ENCODE data around the gene MARCHF11.

Gene MARCHF11

GRCh38 chr5:16144416-16144815 lies 35.2 kb downstream of the MARCHF11 start:
- Mint-ChIP-seq H3K9me3 (peaks cover 18% of the 10 kb centered on the region), H3K27ac (no peak overlapping the region), H3K27me3 (no peaks in the 10 kb centered on the region), H3K36me3 (ENCODE audit: low read depth) (no peaks in the 10 kb centered on the region), H3K4me1 (ENCODE audit: low read depth) (no peaks in the 10 kb centered on the region), H3K4me3 (no peak overlapping the region)
- intact Hi-C loops (cut with micrococcal nuclease), result no loop called here

DNA sequence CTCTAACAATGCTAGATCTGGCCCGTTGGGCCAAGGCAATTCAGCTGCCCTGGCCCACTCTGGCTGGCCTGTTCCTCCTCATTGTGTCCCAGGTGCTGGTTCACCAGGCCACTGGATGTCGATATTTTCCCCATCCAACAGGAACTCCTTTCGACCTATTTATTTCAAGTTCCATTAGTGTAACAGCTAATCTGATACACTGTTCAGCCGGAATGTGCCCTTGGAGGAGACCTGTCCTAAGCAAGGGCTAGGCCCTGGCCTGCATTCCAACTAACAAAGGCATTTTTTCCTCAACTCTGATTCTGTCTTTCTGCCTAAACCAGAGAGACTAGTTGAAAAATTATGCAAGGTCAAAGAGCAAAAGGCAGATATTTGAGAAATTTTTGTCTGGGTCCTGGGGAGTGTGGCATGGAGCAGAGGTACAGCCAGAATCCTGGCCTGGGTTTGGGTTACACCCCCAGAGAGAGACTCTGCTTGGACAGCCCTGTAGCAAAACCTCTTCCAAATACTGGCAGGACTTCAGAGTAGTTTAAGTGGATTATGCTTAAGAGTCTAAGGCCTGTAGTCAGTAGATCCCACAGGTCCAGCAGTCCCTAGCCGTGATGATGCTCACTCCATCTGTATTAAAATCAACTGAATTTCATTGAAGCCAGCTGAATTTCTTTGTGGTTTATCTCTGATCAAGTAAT lies 36.1 kb downstream of the MARCHF11 start:
- peaks cover 23% of the 10 kb centered on the region for H3K9me3 Mint-ChIP-seq
- H3K4me1 Mint-ChIP-seq (ENCODE audit: low read depth), result no peaks in the 10 kb centered on the region
- intact Hi-C loops (cut with micrococcal nuclease), result no loop called here
- no peak overlapping the region for H3K4me3 Mint-ChIP-seq
- H3K27me3 Mint-ChIP-seq, result no peaks in the 10 kb centered on the region
- no peak overlapping the region for H3K27ac Mint-ChIP-seq
- no peaks in the 10 kb centered on the region for H3K36me3 Mint-ChIP-seq (ENCODE audit: low read depth)

- H3K4me1 Mint-ChIP-seq (ENCODE audit: low read depth), result no peaks in the 10 kb centered on the region
- H3K27ac Mint-ChIP-seq, result no peak overlapping the region
- H3K36me3 Mint-ChIP-seq (ENCODE audit: low read depth), result no peaks in the 10 kb centered on the region
- H3K27me3 Mint-ChIP-seq, result no peaks in the 10 kb centered on the region
- peaks cover 39% of the 10 kb centered on the region for H3K9me3 Mint-ChIP-seq
- H3K4me3 Mint-ChIP-seq, result no peak overlapping the region
- intact Hi-C loops (cut with micrococcal nuclease), result no loop called here
Observed at GRCh38 chr5:16140944-16141343, 38.6 kb downstream of the MARCHF11 start.

- Mint-ChIP-seq H3K27me3 (no peaks in the 10 kb centered on the region), H3K27ac (no peak overlapping the region), H3K4me1 (ENCODE audit: low read depth) (no peaks in the 10 kb centered on the region), H3K36me3 (ENCODE audit: low read depth) (no peaks in the 10 kb centered on the region), H3K4me3 (no peak overlapping the region), H3K9me3 (peaks cover 45% of the 10 kb centered on the region)
- intact Hi-C loops (cut with micrococcal nuclease), result no loop called here
Observed at GRCh38 chr5:16140417-16140816, 39.2 kb downstream of the MARCHF11 start.

- intact Hi-C loops (cut with micrococcal nuclease), result no loop called here
Observed at GRCh38 chr5:16137177-16137576, 42.4 kb downstream of the MARCHF11 start.

GRCh38 chr5:16135506-16135905 lies 44.1 kb downstream of the MARCHF11 start:
- Mint-ChIP-seq H3K27ac (no peak overlapping the region), H3K4me1 (ENCODE audit: low read depth) (no peaks in the 10 kb centered on the region), H3K27me3 (no peaks in the 10 kb centered on the region), H3K4me3 (no peak overlapping the region), H3K9me3 (peaks cover 48% of the 10 kb centered on the region), H3K36me3 (ENCODE audit: low read depth) (no peaks in the 10 kb centered on the region)
- intact Hi-C loops (cut with micrococcal nuclease), result no loop called here

More at GRCh38 chr5:16137177-16137576, 42.4 kb downstream of the MARCHF11 start:
- Mint-ChIP-seq H3K4me1 (ENCODE audit: low read depth) (no peaks in the 10 kb centered on the region), H3K36me3 (ENCODE audit: low read depth) (no peaks in the 10 kb centered on the region), H3K9me3 (peaks cover 46% of the 10 kb centered on the region), H3K27ac (no peak overlapping the region), H3K4me3 (no peak overlapping the region), H3K27me3 (no peaks in the 10 kb centered on the region)

DNA sequence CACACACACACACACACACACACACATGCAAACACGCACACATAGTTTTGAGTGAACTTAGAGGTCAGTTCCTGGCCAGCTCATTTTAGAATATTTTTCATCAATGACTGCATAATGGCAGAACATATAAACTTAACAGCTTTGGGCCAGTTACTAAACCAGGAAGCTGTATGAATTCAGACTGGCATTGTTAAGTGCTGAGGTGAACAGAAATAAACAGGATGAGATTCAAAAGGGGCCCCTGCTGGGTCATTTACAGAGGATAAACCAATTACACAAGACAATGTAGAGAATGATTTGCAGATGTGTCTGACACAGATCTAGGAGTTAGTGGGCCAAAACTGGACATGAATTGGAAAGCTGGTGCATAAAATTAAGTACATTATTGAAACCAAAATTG lies 44.6 kb downstream of the MARCHF11 start:
- Mint-ChIP-seq H3K9me3 (peaks cover 48% of the 10 kb centered on the region), H3K27ac (no peak overlapping the region), H3K4me1 (ENCODE audit: low read depth) (no peaks in the 10 kb centered on the region), H3K27me3 (no peaks in the 10 kb centered on the region), H3K36me3 (ENCODE audit: low read depth) (no peaks in the 10 kb centered on the region), H3K4me3 (no peak overlapping the region)
- intact Hi-C loops (cut with micrococcal nuclease), result no loop called here

- intact Hi-C loops (cut with micrococcal nuclease), result no loop called here
- Mint-ChIP-seq H3K4me3 (no peak overlapping the region), H3K27me3 (no peaks in the 10 kb centered on the region), H3K36me3 (ENCODE audit: low read depth) (no peaks in the 10 kb centered on the region), H3K4me1 (ENCODE audit: low read depth) (no peaks in the 10 kb centered on the region), H3K27ac (no peak overlapping the region), H3K9me3 (peaks cover 48% of the 10 kb centered on the region)
Observed at GRCh38 chr5:16134204-16134603, 45.4 kb downstream of the MARCHF11 start.

DNA sequence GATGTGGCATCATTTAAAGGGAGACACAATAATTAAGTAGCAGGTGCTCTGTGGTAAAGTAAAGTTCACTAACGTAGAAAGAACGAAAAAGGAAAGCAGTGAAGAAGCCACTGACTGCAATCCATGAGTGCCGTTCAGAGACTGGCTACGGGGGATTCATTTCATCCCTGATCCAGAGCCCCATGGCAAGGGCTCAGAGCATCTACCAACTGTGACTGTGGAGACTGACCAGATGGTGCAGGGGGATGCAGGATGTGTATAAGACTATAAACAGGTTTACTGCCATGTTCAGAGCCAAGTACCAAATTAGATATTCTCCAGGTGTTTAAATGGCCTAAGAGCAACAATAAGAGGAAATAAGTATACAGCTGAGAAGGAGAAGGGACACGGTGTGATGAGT lies 47.7 kb downstream of the MARCHF11 start:
- Mint-ChIP-seq H3K36me3 (ENCODE audit: low read depth) (no peaks in the 10 kb centered on the region), H3K4me3 (no peak overlapping the region), H3K27ac (no peak overlapping the region), H3K27me3 (no peaks in the 10 kb centered on the region), H3K9me3 (peaks cover 25% of the 10 kb centered on the region), H3K4me1 (ENCODE audit: low read depth) (no peaks in the 10 kb centered on the region)
- intact Hi-C loops (cut with micrococcal nuclease), result no loop called here

DNA sequence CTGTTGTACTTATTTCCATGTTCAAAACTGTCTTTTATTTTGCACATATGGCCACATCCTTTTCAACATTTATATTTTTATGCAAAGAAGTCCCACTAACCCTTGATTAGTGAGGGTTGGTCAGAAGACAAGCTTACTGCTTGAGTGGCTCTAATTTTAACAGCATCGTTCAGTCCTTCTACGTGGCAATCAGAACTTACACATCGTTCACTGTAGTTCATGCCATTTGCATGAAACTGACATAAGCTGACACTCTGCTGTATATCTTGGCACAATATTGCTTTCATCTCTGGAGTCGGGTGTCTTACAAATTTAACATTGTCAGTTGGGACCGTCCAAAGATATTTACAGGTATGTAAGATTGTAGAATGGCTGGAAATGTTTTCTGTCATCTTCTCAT lies 50.6 kb downstream of the MARCHF11 start:
- intact Hi-C loops (cut with micrococcal nuclease), result no loop called here
- H3K27me3 Mint-ChIP-seq, result no peaks in the 10 kb centered on the region
- no peak overlapping the region for H3K4me3 Mint-ChIP-seq
- peaks cover 20% of the 10 kb centered on the region for H3K9me3 Mint-ChIP-seq
- no peak overlapping the region for H3K27ac Mint-ChIP-seq
- H3K36me3 Mint-ChIP-seq (ENCODE audit: low read depth), result no peaks in the 10 kb centered on the region
- H3K4me1 Mint-ChIP-seq (ENCODE audit: low read depth), result no peaks in the 10 kb centered on the region

DNA sequence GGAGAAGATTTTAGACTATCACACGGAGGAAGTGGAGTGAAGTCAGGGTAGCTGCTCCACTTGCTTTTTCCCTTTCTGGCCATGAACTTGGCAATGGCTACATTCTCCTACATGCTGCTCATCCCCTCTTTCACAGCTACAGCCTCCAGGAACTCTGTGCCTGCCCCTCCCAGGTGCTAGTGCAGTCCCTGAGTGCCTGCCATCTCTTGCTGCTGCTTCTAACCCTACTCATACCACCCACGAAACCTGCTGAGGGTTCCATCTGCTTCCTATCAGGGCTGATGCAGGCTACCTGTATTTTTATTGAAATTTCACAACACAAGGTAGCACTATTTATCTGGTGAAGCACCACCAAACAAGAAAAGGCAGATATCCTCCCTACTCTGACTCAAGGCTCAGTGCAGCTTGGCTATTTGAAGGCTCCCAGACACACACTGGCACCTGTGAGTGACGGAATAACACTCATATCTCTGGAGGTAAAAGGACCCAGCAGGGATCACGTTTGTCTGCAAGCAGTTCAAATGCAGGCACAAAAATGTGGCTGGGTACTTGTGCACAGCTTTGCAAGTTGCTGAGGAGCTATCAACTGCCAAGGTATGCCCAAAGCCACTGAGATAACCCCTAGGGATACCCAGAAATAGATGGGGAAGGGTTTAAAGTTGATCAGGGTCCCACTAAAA lies 51.6 kb downstream of the MARCHF11 start:
- intact Hi-C loops (cut with micrococcal nuclease), result no loop called here
- Mint-ChIP-seq H3K27me3 (no peaks in the 10 kb centered on the region), H3K4me1 (ENCODE audit: low read depth) (no peaks in the 10 kb centered on the region), H3K36me3 (ENCODE audit: low read depth) (no peaks in the 10 kb centered on the region), H3K27ac (no peak overlapping the region), H3K4me3 (no peak overlapping the region), H3K9me3 (peaks cover 23% of the 10 kb centered on the region)

- Mint-ChIP-seq H3K27me3 (no peaks in the 10 kb centered on the region), H3K36me3 (ENCODE audit: low read depth) (no peaks in the 10 kb centered on the region), H3K4me3 (no peak overlapping the region), H3K9me3 (peaks cover 60% of the 10 kb centered on the region), H3K4me1 (ENCODE audit: low read depth) (no peaks in the 10 kb centered on the region), H3K27ac (no peak overlapping the region)
- intact Hi-C loops (cut with micrococcal nuclease), result no loop called here
Observed at GRCh38 chr5:16120579-16120978, 59.0 kb downstream of the MARCHF11 start.

- Mint-ChIP-seq H3K36me3 (ENCODE audit: low read depth) (no peaks in the 10 kb centered on the region), H3K4me1 (ENCODE audit: low read depth) (no peaks in the 10 kb centered on the region), H3K27ac (no peak overlapping the region), H3K9me3 (peaks cover 67% of the 10 kb centered on the region), H3K27me3 (no peaks in the 10 kb centered on the region), H3K4me3 (no peak overlapping the region)
- intact Hi-C loops (cut with micrococcal nuclease), result no loop called here
Observed at GRCh38 chr5:16119790-16120189, 59.8 kb downstream of the MARCHF11 start.

GRCh38 chr5:16115140-16115539 lies 64.5 kb downstream of the MARCHF11 start:
- peaks cover 55% of the 10 kb centered on the region for H3K9me3 Mint-ChIP-seq
- no peak overlapping the region for H3K27ac Mint-ChIP-seq
- intact Hi-C loops (cut with micrococcal nuclease), result no loop called here
- H3K4me1 Mint-ChIP-seq (ENCODE audit: low read depth), result no peaks in the 10 kb centered on the region
- H3K4me3 Mint-ChIP-seq, result no peak overlapping the region
- no peaks in the 10 kb centered on the region for H3K27me3 Mint-ChIP-seq
- H3K36me3 Mint-ChIP-seq (ENCODE audit: low read depth), result no peaks in the 10 kb centered on the region

DNA sequence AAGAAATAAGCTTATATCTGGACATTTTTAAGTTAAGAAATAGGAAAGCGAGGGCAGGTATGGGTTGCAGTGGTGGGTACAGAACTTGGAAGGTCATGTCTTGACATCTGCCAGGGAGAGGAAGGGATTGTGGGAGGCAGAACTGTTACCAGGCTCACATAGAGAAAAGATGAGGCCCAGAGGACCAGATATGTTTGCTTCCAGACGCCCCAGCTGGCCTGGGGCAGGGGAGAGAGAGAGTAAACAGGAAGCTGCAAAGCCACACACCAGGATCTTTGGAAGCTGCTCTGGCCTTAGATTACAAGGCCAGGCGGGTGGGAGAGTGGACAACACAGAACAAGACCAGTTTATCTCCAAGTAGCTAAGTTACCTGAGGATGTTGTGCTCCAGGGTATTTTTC lies 71.2 kb downstream of the MARCHF11 start:
- Mint-ChIP-seq H3K27me3 (no peaks in the 10 kb centered on the region), H3K9me3 (peaks cover 81% of the 10 kb centered on the region), H3K27ac (no peak overlapping the region), H3K36me3 (ENCODE audit: low read depth) (no peaks in the 10 kb centered on the region), H3K4me1 (ENCODE audit: low read depth) (no peaks in the 10 kb centered on the region), H3K4me3 (no peak overlapping the region)
- intact Hi-C loops (cut with micrococcal nuclease), result no loop called here

Data from dendritic cell treated with granulocyte-macrophage colony-stimulating factor and Interleukin-4, amounts not matched to agents 40 ng/mL and 50 ng/mL, for 4 days (primary cell).